ENCODE measurements around the gene SLC26A11. TPM values are rescaled to one million over a fixed set of nuclear protein-coding genes. Genes with fewer than 3 reads are reported as not detected.
"Not testable (repeated sequence)": the region's sequence is repeated elsewhere in the genome, so short reads cannot be mapped to it uniquely, and the experiment has no call there.

Gene SLC26A11
- total RNA-seq, 1 donor from 2014 or later: 16.1 TPM

- Histone ChIP-seq H3K36me3 (ENCODE audit: insufficient read depth, low read length) (no peaks in the 10 kb centered on the region), H3K4me3 (ENCODE audit: insufficient read depth, low read depth, low read length) (no peak overlapping the region), H3K9me3 (ENCODE audit: insufficient read depth, low read depth, low read length) (no peaks in the 10 kb centered on the region), H3K4me1 (ENCODE audit: insufficient read depth, low read length) (no peaks in the 10 kb centered on the region), H4K20me1 (ENCODE audit: insufficient read depth, low read length) (no peaks in the 10 kb centered on the region), H3K27ac (ENCODE audit: low read depth, low read length) (no peak overlapping the region), H3K4me2 (ENCODE audit: low read length) (no peak overlapping the region), H3K79me2 (ENCODE audit: insufficient read depth, low read length) (no peaks in the 10 kb centered on the region), H3K9ac (ENCODE audit: low read length) (no peak overlapping the region), H2AFZ (ENCODE audit: low read depth, low read length) (no peak overlapping the region), H3K27me3 (ENCODE audit: insufficient read depth, low read length) (no peaks in the 10 kb centered on the region)
- Mint-ChIP-seq H3K27me3 (ENCODE audit: low read depth, unreplicated experiment) (no peaks in the 10 kb centered on the region), H3K9me3 (ENCODE audit: unreplicated experiment) (no peaks in the 10 kb centered on the region), H3K4me3 (ENCODE audit: unreplicated experiment) (no peak overlapping the region), H3K27ac (ENCODE audit: unreplicated experiment) (no peak overlapping the region), H3K36me3 (ENCODE audit: low read depth, unreplicated experiment) (peaks cover 19% of the 10 kb centered on the region), H3K4me1 (ENCODE audit: low read depth, unreplicated experiment) (no peaks in the 10 kb centered on the region)
- TF ChIP-seq CTCF (IDR thresholded peaks at IDR 0.05; ENCODE audit: insufficient read depth, low read depth, low read length) (no peak), EZH2 (IDR thresholded peaks at IDR 0.05; ENCODE audit: insufficient read depth, low read length) (no peak)
- DNase-seq (ENCODE audit: low read depth): no peak
- no peak for FAIRE-seq
Measured at GRCh38 chr17:80243526-80244433, 23.6 kb downstream of the SLC26A11 start.

GRCh38 chr17:80244448-80244847 is 24.2 kb downstream of the SLC26A11 start:
- H3K4me1 ChIP-seq (ENCODE audit: insufficient read depth, low read length); FAIRE-seq; H3K79me2 ChIP-seq (ENCODE audit: insufficient read depth, low read length); H4K20me1 ChIP-seq (ENCODE audit: insufficient read depth, low read length); H3K9me3 Mint-ChIP-seq (ENCODE audit: unreplicated experiment); H3K4me2 ChIP-seq (ENCODE audit: low read length); H3K36me3 ChIP-seq (ENCODE audit: insufficient read depth, low read length); H3K27me3 Mint-ChIP-seq (ENCODE audit: low read depth, unreplicated experiment); DNase-seq (ENCODE audit: low read depth); H3K9ac ChIP-seq (ENCODE audit: low read length); H3K9me3 ChIP-seq (ENCODE audit: insufficient read depth, low read depth, low read length); H3K27ac Mint-ChIP-seq (ENCODE audit: unreplicated experiment); H3K27me3 ChIP-seq (ENCODE audit: insufficient read depth, low read length); H3K27ac ChIP-seq (ENCODE audit: low read depth, low read length); H3K4me1 Mint-ChIP-seq (ENCODE audit: low read depth, unreplicated experiment); H2AFZ ChIP-seq (ENCODE audit: low read depth, low read length); H3K4me3 ChIP-seq (ENCODE audit: insufficient read depth, low read depth, low read length); H3K4me3 Mint-ChIP-seq (ENCODE audit: unreplicated experiment): not testable (repeated sequence)
- H3K36me3 Mint-ChIP-seq (ENCODE audit: low read depth, unreplicated experiment): peaks cover 19% of the 10 kb centered on the region

GRCh38 chr17:80244871-80245509 is 24.8 kb downstream of the SLC26A11 start:
- no peaks in the 10 kb centered on the region for H3K27me3 Mint-ChIP-seq (ENCODE audit: low read depth, unreplicated experiment)
- H4K20me1 ChIP-seq (ENCODE audit: insufficient read depth, low read length): no peaks in the 10 kb centered on the region
- H3K4me3 ChIP-seq (ENCODE audit: insufficient read depth, low read depth, low read length): no peak overlapping the region
- H3K4me1 Mint-ChIP-seq (ENCODE audit: low read depth, unreplicated experiment): no peaks in the 10 kb centered on the region
- no peak for DNase-seq (ENCODE audit: low read depth)
- no peak overlapping the region for H3K9ac ChIP-seq (ENCODE audit: low read length)
- H3K36me3 Mint-ChIP-seq (ENCODE audit: low read depth, unreplicated experiment): peaks cover 19% of the 10 kb centered on the region
- no peak overlapping the region for H3K27ac Mint-ChIP-seq (ENCODE audit: unreplicated experiment)
- no peaks in the 10 kb centered on the region for H3K4me1 ChIP-seq (ENCODE audit: insufficient read depth, low read length)
- no peaks in the 10 kb centered on the region for H3K27me3 ChIP-seq (ENCODE audit: insufficient read depth, low read length)
- TF ChIP-seq EZH2 (IDR thresholded peaks at IDR 0.05; ENCODE audit: insufficient read depth, low read length) (no peak), CTCF (IDR thresholded peaks at IDR 0.05; ENCODE audit: insufficient read depth, low read depth, low read length) (no peak)
- FAIRE-seq: no peak
- H3K27ac ChIP-seq (ENCODE audit: low read depth, low read length): no peak overlapping the region
- no peak overlapping the region for H2AFZ ChIP-seq (ENCODE audit: low read depth, low read length)
- H3K9me3 ChIP-seq (ENCODE audit: insufficient read depth, low read depth, low read length): no peaks in the 10 kb centered on the region
- H3K36me3 ChIP-seq (ENCODE audit: insufficient read depth, low read length): no peaks in the 10 kb centered on the region
- H3K4me3 Mint-ChIP-seq (ENCODE audit: unreplicated experiment): no peak overlapping the region
- no peaks in the 10 kb centered on the region for H3K9me3 Mint-ChIP-seq (ENCODE audit: unreplicated experiment)
- no peak overlapping the region for H3K4me2 ChIP-seq (ENCODE audit: low read length)
- no peaks in the 10 kb centered on the region for H3K79me2 ChIP-seq (ENCODE audit: insufficient read depth, low read length)
